ENCODE results near the gene WIPI1.

Gene WIPI1

GRCh38 chr17:68460715-68461114 lies 3.4 kb upstream of the WIPI1 start:
- DNase-seq, result peak; percentile 35 to 74

GRCh38 chr17:68460146-68460545 lies 2.9 kb upstream of the WIPI1 start:
- no peak for DNase-seq

GRCh38 chr17:68459037-68459639 lies 1.8 kb upstream of the WIPI1 start:
- no peak for DNase-seq

- DNase-seq, result no peak
Observed at GRCh38 chr17:68458260-68459036, 1.2 kb upstream of the WIPI1 start.

GRCh38 chr17:68457539-68458259 lies 403 bp upstream of the WIPI1 start:
- peak; percentile 99 for DNase-seq

- DNase-seq, result peak in 1 of 2 donors; percentile 21
Observed at GRCh38 chr17:68456339-68457167, 743 bp downstream of the WIPI1 start.

GRCh38 chr17:68455901-68456338 lies 1.4 kb downstream of the WIPI1 start:
- no peak for DNase-seq

- no peak for DNase-seq
Observed at GRCh38 chr17:68453991-68454665, 3.2 kb downstream of the WIPI1 start.

GRCh38 chr17:68452724-68453290 lies 4.5 kb downstream of the WIPI1 start:
- DNase-seq, result no peak

GRCh38 chr17:68451670-68452354 lies 5.5 kb downstream of the WIPI1 start:
- DNase-seq, result no peak

GRCh38 chr17:68450801-68451200 lies 6.5 kb downstream of the WIPI1 start:
- DNase-seq, result no peak

GRCh38 chr17:68450391-68450790 lies 6.9 kb downstream of the WIPI1 start:
- no peak for DNase-seq

- DNase-seq, result no peak
Observed at GRCh38 chr17:68449021-68449739, 8.1 kb downstream of the WIPI1 start.

GRCh38 chr17:68446626-68447041 lies 10.7 kb downstream of the WIPI1 start:
- DNase-seq, result no peak

GRCh38 chr17:68445671-68446070 lies 11.6 kb downstream of the WIPI1 start:
- DNase-seq, result no peak

- DNase-seq, result no peak
Observed at GRCh38 chr17:68443972-68444464, 13.3 kb downstream of the WIPI1 start.

GRCh38 chr17:68441070-68441770 lies 16.1 kb downstream of the WIPI1 start:
- DNase-seq, result no peak

- no peak for DNase-seq
Observed at GRCh38 chr17:68440526-68440925, 16.8 kb downstream of the WIPI1 start.

- DNase-seq, result no peak
Observed at GRCh38 chr17:68439656-68440290, 17.5 kb downstream of the WIPI1 start.
